ENCODE data around the gene PPME1. TPM values are rescaled to one million over a fixed set of nuclear protein-coding genes. Genes with fewer than 3 reads are reported as not detected.

The PPME1 gene
- total and polyA plus RNA-seq, 9 of the 15 experiments (the other 6 are each of a cell fraction or from before 2014, with no cell fraction given): 9.8 to 81.7 (median 37.6) TPM

- TF ChIP-seq, protein P1, sequence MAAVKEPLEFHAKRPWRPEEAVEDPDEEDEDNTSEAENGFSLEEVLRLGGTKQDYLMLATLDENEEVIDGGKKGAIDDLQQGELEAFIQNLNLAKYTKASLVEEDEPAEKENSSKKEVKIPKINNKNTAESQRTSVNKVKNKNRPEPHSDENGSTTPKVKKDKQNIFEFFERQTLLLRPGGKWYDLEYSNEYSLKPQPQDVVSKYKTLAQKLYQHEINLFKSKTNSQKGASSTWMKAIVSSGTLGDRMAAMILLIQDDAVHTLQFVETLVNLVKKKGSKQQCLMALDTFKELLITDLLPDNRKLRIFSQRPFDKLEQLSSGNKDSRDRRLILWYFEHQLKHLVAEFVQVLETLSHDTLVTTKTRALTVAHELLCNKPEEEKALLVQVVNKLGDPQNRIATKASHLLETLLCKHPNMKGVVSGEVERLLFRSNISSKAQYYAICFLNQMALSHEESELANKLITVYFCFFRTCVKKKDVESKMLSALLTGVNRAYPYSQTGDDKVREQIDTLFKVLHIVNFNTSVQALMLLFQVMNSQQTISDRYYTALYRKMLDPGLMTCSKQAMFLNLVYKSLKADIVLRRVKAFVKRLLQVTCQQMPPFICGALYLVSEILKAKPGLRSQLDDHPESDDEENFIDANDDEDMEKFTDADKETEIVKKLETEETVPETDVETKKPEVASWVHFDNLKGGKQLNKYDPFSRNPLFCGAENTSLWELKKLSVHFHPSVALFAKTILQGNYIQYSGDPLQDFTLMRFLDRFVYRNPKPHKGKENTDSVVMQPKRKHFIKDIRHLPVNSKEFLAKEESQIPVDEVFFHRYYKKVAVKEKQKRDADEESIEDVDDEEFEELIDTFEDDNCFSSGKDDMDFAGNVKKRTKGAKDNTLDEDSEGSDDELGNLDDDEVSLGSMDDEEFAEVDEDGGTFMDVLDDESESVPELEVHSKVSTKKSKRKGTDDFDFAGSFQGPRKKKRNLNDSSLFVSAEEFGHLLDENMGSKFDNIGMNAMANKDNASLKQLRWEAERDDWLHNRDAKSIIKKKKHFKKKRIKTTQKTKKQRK (IDR thresholded peaks at IDR 0.05; ENCODE audit: borderline replicate concordance, low read depth, low read length): no peak
- no peak for TF ChIP-seq LCOR (CRISPR knock-in tag; IDR thresholded peaks at IDR 0.05)
These were observed 108.2 kb downstream of the PPME1 start (continued) for GRCh38 chr11:74279256-74279655.

- Histone ChIP-seq H3K79me2 (ENCODE audit: control insufficient read depth, insufficient read depth, low read length) (no peaks in the 10 kb centered on the region), H3K4me3 (no peak overlapping the region), H3K9me1 (ENCODE audit: control insufficient read depth, insufficient read depth, low read length) (no peaks in the 10 kb centered on the region), H3K4me1 (replicated peaks in 1 of 2; ENCODE audit: control insufficient read depth in 2 of 2, insufficient read depth in 2 of 2, low read length in 2 of 2) (no peaks in the 10 kb centered on the region), H4K20me1 (replicated peaks; ENCODE audit: control insufficient read depth, insufficient read depth, low read length) (no peaks in the 10 kb centered on the region), H2AFZ (ENCODE audit: low read depth, low read length) (no peak overlapping the region), H3K9ac (ENCODE audit: insufficient read depth in 1 of 2, low read depth in 2 of 2, low read length in 2 of 2) (no peak overlapping the region), H3K4me2 (ENCODE audit: insufficient read depth, low read length) (no peak overlapping the region), H3K9me3 (replicated peaks; ENCODE audit: control insufficient read depth, insufficient read depth, low read depth, low read length) (no peaks in the 10 kb centered on the region), H3K27me3 (ENCODE audit: control insufficient read depth in 2 of 2, insufficient read depth in 2 of 2, low read length in 2 of 2) (peaks cover 6% of the 10 kb centered on the region in 2 experiments; a peak in 4 of 5 replicates), H3K27ac (ENCODE audit: extremely low read depth, low read depth, low read length) (no peak overlapping the region), H3K36me3 (ENCODE audit: control insufficient read depth, insufficient read depth, low read length) (no peaks in the 10 kb centered on the region)
- no peak for ATAC-seq
- CTCF ChIA-PET (ENCODE audit: low intra/inter-chr PET ratio): no interaction called here
- intact Hi-C loops (cut with micrococcal nuclease): no loop called here
- DNase-seq (ENCODE audit: extremely low read depth in 1 of 4, low spot score in 3 of 4): no peak
- BruUV-seq (replicated peaks): no TSS peak
- FAIRE-seq: no peak
- POLR2A ChIA-PET: no interaction called here
- in situ Hi-C loops (cut with MboI): no loop called here
- TF ChIP-seq DIDO1 (tag; IDR thresholded peaks at IDR 0.05; ENCODE audit: low read depth) (no peak), JUNB (CRISPR knock-in tag; conservative IDR thresholded peaks at IDR 0.05) (no peak), NBN (IDR thresholded peaks at IDR 0.05; ENCODE audit: low read depth) (no peak), POLR2H (tag; IDR thresholded peaks at IDR 0.05; ENCODE audit: low read depth) (no peak), KAT7 (CRISPR knock-in tag; IDR thresholded peaks at IDR 0.05; ENCODE audit: borderline replicate concordance) (no peak), ZNF584 (CRISPR knock-in tag; IDR thresholded peaks at IDR 0.05; ENCODE audit: low read depth) (no peak), KDM2B (CRISPR knock-in tag; IDR thresholded peaks at IDR 0.05) (no peak), ATF4 (CRISPR knock-in tag; IDR thresholded peaks at IDR 0.05) (no peak), NRF1 (conservative IDR thresholded peaks at IDR 0.05 in 1 of 2, IDR thresholded peaks at IDR 0.05 in 1 of 2) (no peak), SRSF7 (optimal IDR thresholded peaks at IDR 0.05; ENCODE audit: low read depth, low read length) (no peak), VEZF1 (CRISPR knock-in tag; IDR thresholded peaks at IDR 0.05) (no peak), EP400 (IDR thresholded peaks at IDR 0.05) (no peak)
- TF ChIP-seq, protein P2, sequence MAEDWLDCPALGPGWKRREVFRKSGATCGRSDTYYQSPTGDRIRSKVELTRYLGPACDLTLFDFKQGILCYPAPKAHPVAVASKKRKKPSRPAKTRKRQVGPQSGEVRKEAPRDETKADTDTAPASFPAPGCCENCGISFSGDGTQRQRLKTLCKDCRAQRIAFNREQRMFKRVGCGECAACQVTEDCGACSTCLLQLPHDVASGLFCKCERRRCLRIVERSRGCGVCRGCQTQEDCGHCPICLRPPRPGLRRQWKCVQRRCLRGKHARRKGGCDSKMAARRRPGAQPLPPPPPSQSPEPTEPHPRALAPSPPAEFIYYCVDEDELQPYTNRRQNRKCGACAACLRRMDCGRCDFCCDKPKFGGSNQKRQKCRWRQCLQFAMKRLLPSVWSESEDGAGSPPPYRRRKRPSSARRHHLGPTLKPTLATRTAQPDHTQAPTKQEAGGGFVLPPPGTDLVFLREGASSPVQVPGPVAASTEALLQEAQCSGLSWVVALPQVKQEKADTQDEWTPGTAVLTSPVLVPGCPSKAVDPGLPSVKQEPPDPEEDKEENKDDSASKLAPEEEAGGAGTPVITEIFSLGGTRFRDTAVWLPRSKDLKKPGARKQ (CRISPR knock-in tag; IDR thresholded peaks at IDR 0.05): no peak
These were observed 109.4 kb downstream of the PPME1 start for GRCh38 chr11:74280494-74280893.
